Smooth muscle cell (in vitro differentiated cells): Measurements from ENCODE around the gene KRT84. TPM values are rescaled to one million over a fixed set of nuclear protein-coding genes. Genes with fewer than 3 reads are reported as not detected.

Experiments used
- DNase-seq: peaks from one replicate; lab custom pipeline; 2025; ENCODE audit not compliant: unreplicated experiment; lab: John Stamatoyannopoulos, UW
- H2AFZ ChIP-seq: fragments of 200-600 bp; sonication (generic); 2 replicates; pipeline ENCODE4 v1.6.0; 2016; ENCODE audit warnings: antibody characterized with exemption, low read depth, mild to moderate bottlenecking
- H3F3A ChIP-seq: fragments of 200-600 bp; sonication (generic); 2 replicates; pipeline ENCODE4 v1.6.0; 2017; ENCODE audit warnings: antibody characterized with exemption, low read depth
- H3K27ac ChIP-seq: fragments of 200-600 bp; sonication (generic); 2 replicates; pipeline ENCODE4 v1.5.1; 2016; ENCODE audit warnings: low read depth, mild to moderate bottlenecking
- H3K27me3 ChIP-seq: fragments of 200-600 bp; sonication (generic); 2 replicates; pipeline ENCODE4 v1.6.1; 2016; ENCODE audit warnings: low read depth, mild to moderate bottlenecking
- H3K36me3 ChIP-seq: fragments of 200-600 bp; sonication (generic); 2 replicates; pipeline ENCODE4 v1.5.1; 2016; ENCODE audit warnings: low read depth
- H3K4me1 ChIP-seq: fragments of 200-600 bp; sonication (generic); 2 replicates; pipeline ENCODE4 v1.5.1; 2016; ENCODE audit warnings: low read depth
- H3K4me2 ChIP-seq: fragments of 200-600 bp; sonication (generic); 2 replicates; pipeline ENCODE4 v1.6.0; 2016; ENCODE audit warnings: mild to moderate bottlenecking
- H3K4me3 ChIP-seq: fragments of 200-600 bp; sonication (generic); 2 replicates; pipeline ENCODE4 v1.5.1; 2016; ENCODE audit warnings: mild to moderate bottlenecking
- H3K79me2 ChIP-seq: fragments of 200-600 bp; sonication (generic); 2 replicates; pipeline ENCODE4 v1.6.0; 2016; ENCODE audit warnings: low read depth, mild to moderate bottlenecking
- H3K9ac ChIP-seq: fragments of 200-600 bp; sonication (generic); 2 replicates; pipeline ENCODE4 v1.6.0; 2016; ENCODE audit warnings: low read depth
- H3K9me3 ChIP-seq: fragments of 200-600 bp; sonication (generic); replicated peaks from 2 replicates; pipeline ENCODE4 v1.5.1; 2016; ENCODE audit warnings: low read depth
- H4K20me1 ChIP-seq: fragments of 200-600 bp; sonication (generic); 2 replicates; pipeline ENCODE4 v1.6.0; 2016; ENCODE audit warnings: low read depth
- CTCF ChIP-seq: fragments of 200-600 bp; sonication (generic); IDR thresholded peaks from 2 replicates; pipeline ENCODE4 v1.5.1; 2017; ENCODE audit warnings: borderline replicate concordance, mild to moderate bottlenecking, antibody characterized with exemption; ENCODE audit not compliant: insufficient read depth, poor library complexity, severe bottlenecking
- whole genome bisulfite sequencing: methylation state at CpG from one replicate; pipeline ENCODE4 v1.1.7; 2016; ENCODE audit warnings: low lambda C conversion rate; 5-methylcytosine and 5-hydroxymethylcytosine counted together
- polyA plus RNA-seq: library from polyadenylated mRNA; unstranded; fragments of >200 nt; fragmentation: Nextera tagmentation; extraction: Ambion mirVana; gene quantifications from 2 replicates; pipeline ENCODE4 v1.2.1, GENCODE V29; 2016
- total RNA-seq: library from RNA; depleted of rRNA; stranded (reverse); fragments of >200 nt; gene quantifications from 2 replicates; pipeline ENCODE4 v1.2.3, GENCODE V29; 2014

Gene KRT84
- total and polyA plus RNA-seq, 2 experiments from 2014 or later, result 0.09 to 5.6 TPM

GRCh38 chr12:52351196-52352059 lies 34.0 kb downstream of the KRT84 start:
- H4K20me1 ChIP-seq, result no peaks in the 10 kb centered on the region
- H3K4me3 ChIP-seq, result no peak overlapping the region
- H2AFZ ChIP-seq, result no peak overlapping the region
- H3K9me3 ChIP-seq, result no peaks in the 10 kb centered on the region
- peaks cover 54% of the 10 kb centered on the region for H3K27me3 ChIP-seq
- no peaks in the 10 kb centered on the region for H3K4me1 ChIP-seq
- no peaks in the 10 kb centered on the region for H3K79me2 ChIP-seq
- no peak for TF ChIP-seq CTCF
- no peak overlapping the region for H3K9ac ChIP-seq
- 84% methylated on average over 9 of the region's 9 CpGs for WGBS
- no peak overlapping the region for H3K4me2 ChIP-seq
- H3K36me3 ChIP-seq, result no peaks in the 10 kb centered on the region
- H3K27ac ChIP-seq, result no peak overlapping the region
- DNase-seq, result no peak
- no peaks in the 10 kb centered on the region for H3F3A ChIP-seq

DNA sequence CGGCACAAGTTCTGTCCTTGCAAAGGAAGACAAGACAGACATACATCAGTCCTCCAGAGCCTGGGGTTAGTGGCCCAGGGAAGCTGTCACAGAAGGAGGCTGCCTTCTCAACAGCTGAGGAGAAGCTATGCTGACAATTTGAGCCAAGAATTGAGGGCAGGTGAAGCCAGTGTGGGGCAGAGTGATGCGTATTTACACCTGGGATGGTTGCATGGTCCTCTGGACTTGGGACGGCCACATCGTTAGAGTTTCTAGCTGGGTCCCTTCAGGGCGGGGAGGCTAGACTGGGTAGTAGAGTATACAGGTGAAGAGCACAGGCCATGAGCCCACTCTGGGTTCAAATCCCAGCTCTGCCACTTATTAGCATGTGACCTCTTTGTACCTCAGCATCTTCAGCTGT lies 34.7 kb downstream of the KRT84 start:
- WGBS, result 97% methylated on average over 5 of the region's 5 CpGs
- H2AFZ ChIP-seq, result no peak overlapping the region
- no peaks in the 10 kb centered on the region for H3K79me2 ChIP-seq
- no peak overlapping the region for H3K27ac ChIP-seq
- H3K9ac ChIP-seq, result no peak overlapping the region
- no peak for DNase-seq
- no peaks in the 10 kb centered on the region for H4K20me1 ChIP-seq
- H3K4me3 ChIP-seq, result no peak overlapping the region
- H3K36me3 ChIP-seq, result no peaks in the 10 kb centered on the region
- no peaks in the 10 kb centered on the region for H3K4me1 ChIP-seq
- H3F3A ChIP-seq, result no peaks in the 10 kb centered on the region
- H3K9me3 ChIP-seq, result no peaks in the 10 kb centered on the region
- H3K4me2 ChIP-seq, result no peak overlapping the region
- H3K27me3 ChIP-seq, result peaks cover 54% of the 10 kb centered on the region
- no peak for TF ChIP-seq CTCF

GRCh38 chr12:52350021-52350620 lies 35.3 kb downstream of the KRT84 start:
- no peaks in the 10 kb centered on the region for H4K20me1 ChIP-seq
- no peak overlapping the region for H3K4me3 ChIP-seq
- no peaks in the 10 kb centered on the region for H3K79me2 ChIP-seq
- no peak overlapping the region for H3K9ac ChIP-seq
- H3K4me1 ChIP-seq, result no peaks in the 10 kb centered on the region
- DNase-seq, result no peak
- no peaks in the 10 kb centered on the region for H3F3A ChIP-seq
- H2AFZ ChIP-seq, result no peak overlapping the region
- no peaks in the 10 kb centered on the region for H3K9me3 ChIP-seq
- no peak overlapping the region for H3K4me2 ChIP-seq
- no peak overlapping the region for H3K27ac ChIP-seq
- no peaks in the 10 kb centered on the region for H3K36me3 ChIP-seq
- peaks cover 50% of the 10 kb centered on the region for H3K27me3 ChIP-seq
- no peak for TF ChIP-seq CTCF
- 90% methylated on average over 8 of the region's 8 CpGs for WGBS
